Kidney (tissue), 14 donors: Measurements from ENCODE around the gene PITPNM2. TPM values are rescaled to one million over a fixed set of nuclear protein-coding genes. Genes with fewer than 3 reads are reported as not detected.
A peak's percentile ranks its signal among the peaks of the same experiment; 100 is the strongest.

Experiments used
- DNase-seq, 5 donors: peaks; one replicate each; pipeline ENCODE4 v3.0.0-alpha.2; 2013 to 2020
- FAIRE-seq: peaks from 2 replicates; lab custom pipeline; 2012; peaks lifted over from hg19 to GRCh38; lab: Jason Lieb, UNC
- H3K27ac ChIP-seq, 2 donors: one replicate each; pipeline ENCODE4 v1.7.0; 2013; ENCODE audit warnings: low read depth in 2 of 2, low read length in 2 of 2, inconsistent platforms in 1 of 2
- H3K27me3 ChIP-seq: one replicate; pipeline ENCODE4 v1.7.1; 2013; ENCODE audit warnings: low read length, inconsistent platforms; ENCODE audit not compliant: control insufficient read depth, insufficient read depth
- H3K36me3 ChIP-seq, 3 donors: one replicate each; pipeline versions ENCODE4 v1.7.0 to v1.7.1; 2013; ENCODE audit warnings: low read length in 3 of 3, control low read depth in 1 of 3, inconsistent platforms in 1 of 3; ENCODE audit not compliant: insufficient read depth in 3 of 3, control insufficient read depth in 2 of 3
- H3K4me1 ChIP-seq, 3 donors: one replicate each; pipeline versions ENCODE4 v1.7.0 to v1.7.1; 2013; ENCODE audit warnings: low read length in 3 of 3, inconsistent platforms in 1 of 3, low read depth in 1 of 3; ENCODE audit not compliant: control insufficient read depth in 2 of 3, insufficient read depth in 2 of 3
- H3K4me3 ChIP-seq, 3 donors: one replicate each; pipeline versions ENCODE4 v1.7.0 to v1.8.1; 2013; ENCODE audit warnings: low read length in 3 of 3, control low read depth in 1 of 3, inconsistent platforms in 1 of 3
- H3K9ac ChIP-seq, 3 donors: one replicate each; pipeline versions ENCODE4 v1.7.0 to v1.7.1; 2013; ENCODE audit warnings: low read length in 3 of 3, control low read depth in 1 of 3, inconsistent platforms in 1 of 3
- H3K9me3 ChIP-seq, 3 donors: one replicate each; pipeline versions ENCODE4 v1.7.0 to v1.7.1; 2013; ENCODE audit warnings: low read length in 3 of 3, control low read depth in 1 of 3, inconsistent platforms in 1 of 3; ENCODE audit not compliant: control insufficient read depth in 2 of 3, insufficient read depth in 1 of 3
- CTCF ChIP-seq: IDR thresholded peaks from 3 replicates; pipeline ENCODE4 v1.5.1; 2012; ENCODE audit warnings: mild to moderate bottlenecking, moderate library complexity, borderline replicate concordance; ENCODE audit not compliant: insufficient read depth; ENCODE audit errors: extremely low read depth
- intact Hi-C: fragments of 100-400 bp; cut with DNase I; formaldehyde crosslinking; loops from one replicate; pipeline ENCODE4 v1.11.1; 2022
- polyA plus RNA-seq: library from polyadenylated mRNA; stranded (reverse); fragments of 350-450 nt; fragmentation: Illumina TruSeq; extraction: RNeasy Lipid Tissue Mini Kit (QIAGEN cat#74804); gene quantifications from one replicate; pipeline ENCODE4 v1.2.3, GENCODE V29; 2014; ENCODE audit warnings: low read depth, low replicate concordance; ENCODE audit not compliant: insufficient read depth
- total RNA-seq: library from RNA; stranded (reverse); fragmentation: NEBNext Ultra II Directional; extraction: Animal tissue kit (Norgen Biotek cat#: 25700); gene quantifications from one replicate; pipeline ENCODE4 v1.2.1, GENCODE V29; 2021
- donor health status: control.
- donor health status: control.
- donor health status: control.
- donor health status: control.
- donor health status: control.
- donor health status: DM: yes; HTN: yes; CAD: no.
- donor health status: Normal renal cell carcinoma (clear cell type).

Gene PITPNM2
- total and polyA plus RNA-seq, 2 donors from 2014 or later: 5.7 to 41.7 TPM

- intact Hi-C loops: no loop called here
- H3K36me3 ChIP-seq: no peaks in the 10 kb centered on the region
- peaks cover 0 to 10% (median 1%) of the 10 kb centered on the region in 3 donors for H3K4me1 ChIP-seq
- no peak for DNase-seq
- no peak for FAIRE-seq
- no peak overlapping the region for H3K9ac ChIP-seq
- H3K27ac ChIP-seq: no peak overlapping the region
- no peaks in the 10 kb centered on the region for H3K9me3 ChIP-seq
- TF ChIP-seq CTCF: no peak
- no peak overlapping the region for H3K4me3 ChIP-seq
- H3K27me3 ChIP-seq: no peaks in the 10 kb centered on the region
Observed at GRCh38 chr12:123129621-123130020, 21.3 kb downstream of the PITPNM2 start.

GRCh38 chr12:123127182-123127495, 23.8 kb downstream of the PITPNM2 start:
- Histone ChIP-seq H3K9ac (no peak overlapping the region), H3K4me3 (no peak overlapping the region), H3K27me3 (no peaks in the 10 kb centered on the region), H3K4me1 (peaks cover 0 to 8% (median 0%) of the 10 kb centered on the region in 3 donors), H3K36me3 (no peaks in the 10 kb centered on the region), H3K27ac (no peak overlapping the region), H3K9me3 (no peaks in the 10 kb centered on the region)
- DNase-seq (peak in 1 of 5 donors; percentile 45), FAIRE-seq (no peak)
- intact Hi-C loops: no loop called here
- no peak for TF ChIP-seq CTCF

- Histone ChIP-seq H3K9ac (no peak overlapping the region), H3K27me3 (no peaks in the 10 kb centered on the region), H3K4me3 (no peak overlapping the region), H3K27ac (no peak overlapping the region), H3K4me1 (peaks cover 0 to 4% (median 0%) of the 10 kb centered on the region in 3 donors), H3K36me3 (no peaks in the 10 kb centered on the region), H3K9me3 (no peaks in the 10 kb centered on the region)
- DNase-seq: peak in 2 of 5 donors; percentile 62 to 79
- no peak for FAIRE-seq
- TF ChIP-seq CTCF: no peak
- intact Hi-C loops: no loop called here
Observed at GRCh38 chr12:123126294-123127181, 24.4 kb downstream of the PITPNM2 start.

GRCh38 chr12:123122626-123123025, 28.3 kb downstream of the PITPNM2 start:
- DNase-seq (no peak), FAIRE-seq (no peak)
- H3K9ac ChIP-seq: no peak overlapping the region
- intact Hi-C loops: no loop called here
- no peaks in the 10 kb centered on the region for H3K9me3 ChIP-seq
- TF ChIP-seq CTCF: no peak
- no peaks in the 10 kb centered on the region for H3K36me3 ChIP-seq
- no peak overlapping the region for H3K4me3 ChIP-seq
- no peak overlapping the region for H3K27ac ChIP-seq
- no peaks in the 10 kb centered on the region for H3K27me3 ChIP-seq
- H3K4me1 ChIP-seq: peaks cover 0 to 9% (median 0%) of the 10 kb centered on the region in 3 donors
